Esophagus muscularis mucosa (tissue), 4 donors: ENCODE results near the gene CCRL2. TPM values are rescaled to one million over a fixed set of nuclear protein-coding genes. Genes with fewer than 3 reads are reported as not detected.

ENCODE experiments used
- DNase-seq: peaks from one replicate; pipeline ENCODE4 v3.0.0-alpha.2; 2017; ENCODE audit errors: extremely low spot score
- H3K27ac ChIP-seq, 4 donors: fragments of 200-600 bp; sonication (generic); replicated peaks in 1 of 4; 1 replicate in 3 of 4; 2 replicates in 1 of 4; pipeline ENCODE4 v1.5.1; 2016 to 2019; ENCODE audit warnings: mild to moderate bottlenecking in 1 of 4
- H3K27me3 ChIP-seq, 4 donors: fragments of 200-600 bp; sonication (generic); one replicate each; pipeline versions ENCODE4 v1.5.1 to v1.6.0; 2016 to 2019
- H3K36me3 ChIP-seq, 4 donors: fragments of 200-600 bp; sonication (generic); one replicate each; pipeline ENCODE4 v1.5.1; 2016 to 2019
- H3K4me1 ChIP-seq, 4 donors: fragments of 200-600 bp; sonication (generic); one replicate each; pipeline ENCODE4 v1.5.1; 2016 to 2019
- H3K4me3 ChIP-seq, 4 donors: fragments of 200-600 bp; sonication (generic); 1 replicate in 2 of 4; 2 replicates in 2 of 4; pipeline ENCODE4 v1.5.1; 2016 to 2019; ENCODE audit warnings: mild to moderate bottlenecking in 4 of 4, moderate library complexity in 1 of 4
- H3K9me3 ChIP-seq, 4 donors: fragments of 200-600 bp; sonication (generic); 1 replicate in 3 of 4; 2 replicates in 1 of 4; pipeline ENCODE4 v1.5.1; 2016 to 2019
- EP300 ChIP-seq: sonication (generic); formaldehyde crosslinking; IDR thresholded peaks from one replicate; pipeline ENCODE4 v1.6.1; 2017; ENCODE audit warnings: antibody characterized with exemption
- POLR2A ChIP-seq: fragments of 450-650 bp; IDR thresholded peaks from one replicate; pipeline ENCODE4 v1.6.1; 2017; ENCODE audit warnings: antibody characterized with exemption, moderate library complexity, mild to moderate bottlenecking, low read depth
- POLR2AphosphoS5 ChIP-seq, 2 donors: sonication (generic); formaldehyde crosslinking; IDR thresholded peaks; one replicate each; pipeline ENCODE4 v1.6.1; 2017; ENCODE audit warnings: antibody characterized with exemption in 2 of 2
- WGBS: methylation state at CpG from one replicate; pipeline ENCODE4 v1.1.5; 2018; 5-methylcytosine and 5-hydroxymethylcytosine counted together
- intact Hi-C: fragments of 100-400 bp; cut with DNase I; formaldehyde crosslinking; loops from one replicate; pipeline ENCODE4 v1.15.1; 2023
- total RNA-seq, 4 donors: library from RNA; depleted of rRNA; stranded (reverse); fragments of >200 nt; gene quantifications; one replicate each; pipeline versions ENCODE4 v1.1.0 to v1.2.1, GENCODE V29; 2016
- TF ChIP-seq, protein P1 (sequence below), 3 experiments: fragments of 200-600 bp in 2 of 3; fragments of 450-650 bp in 1 of 3; sonication (generic) in 2 of 3; IDR thresholded peaks; one replicate each; pipeline ENCODE4 v1.5.1; 2017 to 2019; ENCODE audit warnings: antibody characterized with exemption in 3 of 3, mild to moderate bottlenecking in 2 of 3, moderate library complexity in 1 of 3

Gene CCRL2
- total RNA-seq, 4 donors from 2014 or later: 1.1 to 3.0 (median 2.0) TPM

DNA sequence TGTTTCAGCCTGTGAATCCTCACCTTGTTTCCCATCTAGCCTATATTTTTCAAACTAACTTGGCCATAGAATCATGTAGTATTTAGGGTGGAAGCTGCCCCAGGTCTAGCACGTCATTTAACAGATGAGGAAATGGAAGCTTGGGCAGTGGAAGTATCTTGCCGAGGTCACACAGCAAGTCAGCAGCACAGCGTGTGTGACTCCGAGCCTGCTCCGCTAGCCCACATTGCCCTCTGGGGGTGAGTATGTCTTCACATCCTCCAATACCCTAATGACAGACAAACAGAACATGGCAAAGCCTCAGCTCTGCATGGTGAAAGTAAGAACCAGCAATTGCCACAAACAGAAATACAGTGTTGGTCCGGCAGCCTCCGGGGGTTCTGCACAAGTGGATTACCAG is 38.5 kb upstream of the CCRL2 start:
- no peaks in the 10 kb centered on the region for H3K9me3 ChIP-seq
- TF ChIP-seq, protein P1, sequence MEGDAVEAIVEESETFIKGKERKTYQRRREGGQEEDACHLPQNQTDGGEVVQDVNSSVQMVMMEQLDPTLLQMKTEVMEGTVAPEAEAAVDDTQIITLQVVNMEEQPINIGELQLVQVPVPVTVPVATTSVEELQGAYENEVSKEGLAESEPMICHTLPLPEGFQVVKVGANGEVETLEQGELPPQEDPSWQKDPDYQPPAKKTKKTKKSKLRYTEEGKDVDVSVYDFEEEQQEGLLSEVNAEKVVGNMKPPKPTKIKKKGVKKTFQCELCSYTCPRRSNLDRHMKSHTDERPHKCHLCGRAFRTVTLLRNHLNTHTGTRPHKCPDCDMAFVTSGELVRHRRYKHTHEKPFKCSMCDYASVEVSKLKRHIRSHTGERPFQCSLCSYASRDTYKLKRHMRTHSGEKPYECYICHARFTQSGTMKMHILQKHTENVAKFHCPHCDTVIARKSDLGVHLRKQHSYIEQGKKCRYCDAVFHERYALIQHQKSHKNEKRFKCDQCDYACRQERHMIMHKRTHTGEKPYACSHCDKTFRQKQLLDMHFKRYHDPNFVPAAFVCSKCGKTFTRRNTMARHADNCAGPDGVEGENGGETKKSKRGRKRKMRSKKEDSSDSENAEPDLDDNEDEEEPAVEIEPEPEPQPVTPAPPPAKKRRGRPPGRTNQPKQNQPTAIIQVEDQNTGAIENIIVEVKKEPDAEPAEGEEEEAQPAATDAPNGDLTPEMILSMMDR (IDR thresholded peaks at IDR 0.05): peak in 1 of 3 experiments; percentile 8
- no peak for TF ChIP-seq EP300
- no peak overlapping the region for H3K4me3 ChIP-seq
- H3K36me3 ChIP-seq: no peaks in the 10 kb centered on the region
- 81% methylated on average over 7 of the region's 7 CpGs for WGBS
- peaks cover 0 to 10% (median 0%) of the 10 kb centered on the region in 4 donors for H3K27me3 ChIP-seq
- intact Hi-C loops: no loop called here
- no peak for DNase-seq
- no peaks in the 10 kb centered on the region for H3K4me1 ChIP-seq
- no peak overlapping the region for H3K27ac ChIP-seq

DNA sequence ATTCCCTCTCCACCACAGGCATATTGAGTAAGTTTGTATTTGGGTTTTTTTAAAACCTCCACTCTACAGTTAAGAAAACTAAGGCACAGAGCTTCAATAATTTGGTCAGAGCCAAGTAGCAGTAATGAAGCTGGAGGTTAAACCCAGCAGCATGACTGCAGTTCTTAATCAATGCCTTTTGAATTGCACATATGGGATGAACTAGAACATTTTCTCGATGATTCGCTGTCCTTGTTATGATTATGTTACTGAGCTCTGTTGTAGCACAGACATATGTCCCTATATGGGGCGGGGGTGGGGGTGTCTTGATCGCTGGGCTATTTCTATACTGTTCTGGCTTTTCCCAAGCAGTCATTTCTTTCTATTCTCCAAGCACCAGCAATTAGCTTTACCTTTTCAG is 37.9 kb upstream of the CCRL2 start:
- Histone ChIP-seq H3K27me3 (peaks cover 0 to 15% (median 0%) of the 10 kb centered on the region in 4 donors), H3K27ac (no peak overlapping the region), H3K9me3 (no peaks in the 10 kb centered on the region), H3K36me3 (no peaks in the 10 kb centered on the region), H3K4me3 (no peak overlapping the region), H3K4me1 (no peaks in the 10 kb centered on the region)
- intact Hi-C loops: no loop called here
- WGBS: 67% methylated on average over 4 of the region's 4 CpGs
- DNase-seq: no peak
- TF ChIP-seq POLR2AphosphoS5 (IDR thresholded peaks at IDR 0.05) (no peak), EP300 (no peak), POLR2A (no peak)

DNA sequence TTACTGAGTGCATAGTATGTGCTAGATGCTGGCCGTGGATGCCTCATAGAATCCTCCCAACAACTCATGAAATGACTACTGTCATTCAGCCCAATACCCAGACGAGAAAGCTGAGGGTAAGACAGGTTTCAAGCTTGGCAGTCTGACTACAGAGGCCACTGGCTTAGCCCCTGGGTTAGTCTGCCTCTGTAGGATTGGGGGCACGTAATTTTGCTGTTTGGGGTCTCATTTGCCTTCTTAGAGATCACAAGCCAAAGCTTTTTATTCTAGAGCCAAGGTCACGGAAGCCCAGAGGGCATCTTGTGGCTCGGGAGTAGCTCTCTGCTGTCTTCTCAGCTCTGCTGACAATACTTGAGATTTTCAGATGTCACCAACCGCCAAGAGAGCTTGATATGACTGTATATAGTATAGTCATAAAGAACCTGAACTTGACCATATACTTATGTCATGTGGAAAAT is 37.4 kb upstream of the CCRL2 start:
- H3K4me3 ChIP-seq: no peak overlapping the region
- no peaks in the 10 kb centered on the region for H3K36me3 ChIP-seq
- intact Hi-C loops: loop anchor here (10.0 kb wide), 2 partner anchors 155 to 285 kb away; no protein-coding TSS in a partner anchor
- peaks cover 0 to 20% (median 0%) of the 10 kb centered on the region in 4 donors for H3K27me3 ChIP-seq
- no peaks in the 10 kb centered on the region for H3K4me1 ChIP-seq
- DNase-seq: no peak
- WGBS: 73% methylated on average over 6 of the region's 6 CpGs
- H3K27ac ChIP-seq: no peak overlapping the region
- TF ChIP-seq POLR2A: no peak
- no peak for TF ChIP-seq POLR2AphosphoS5 (IDR thresholded peaks at IDR 0.05)
- TF ChIP-seq EP300: no peak
- TF ChIP-seq, protein P1 (IDR thresholded peaks at IDR 0.05): no peak
- H3K9me3 ChIP-seq: no peaks in the 10 kb centered on the region

DNA sequence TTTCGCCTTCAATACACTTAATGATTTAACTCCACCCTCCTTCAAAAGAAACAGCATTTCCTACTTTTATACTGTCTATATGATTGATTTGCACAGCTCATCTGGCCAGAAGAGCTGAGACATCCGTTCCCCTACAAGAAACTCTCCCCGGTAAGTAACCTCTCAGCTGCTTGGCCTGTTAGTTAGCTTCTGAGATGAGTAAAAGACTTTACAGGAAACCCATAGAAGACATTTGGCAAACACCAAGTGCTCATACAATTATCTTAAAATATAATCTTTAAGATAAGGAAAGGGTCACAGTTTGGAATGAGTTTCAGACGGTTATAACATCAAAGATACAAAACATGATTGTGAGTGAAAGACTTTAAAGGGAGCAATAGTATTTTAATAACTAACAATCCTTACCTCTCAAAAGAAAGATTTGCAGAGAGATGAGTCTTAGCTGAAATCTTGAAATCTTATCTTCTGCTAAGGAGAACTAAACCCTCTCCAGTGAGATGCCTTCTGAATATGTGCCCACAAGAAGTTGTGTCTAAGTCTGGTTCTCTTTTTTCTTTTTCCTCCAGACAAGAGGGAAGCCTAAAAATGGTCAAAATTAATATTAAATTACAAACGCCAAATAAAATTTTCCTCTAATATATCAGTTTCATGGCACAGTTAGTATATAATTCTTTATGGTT is 36.1 kb upstream of the CCRL2 start, which contains the start of gene CCR5:
TSS of gene CCR5 (plus strand) at position 108 of the 680 bp plus-strand sequence. CDS start 1,957 bp downstream, outside the sequence.
- H3K9me3 ChIP-seq: no peaks in the 10 kb centered on the region
- peaks cover 0 to 24% (median 0%) of the 10 kb centered on the region in 4 donors for H3K27me3 ChIP-seq
- 47% methylated on average over 5 of the region's 5 CpGs for WGBS
- intact Hi-C loops: loop anchor here (10.0 kb wide), 2 partner anchors 156 to 286 kb away; no protein-coding TSS in a partner anchor
- no peaks in the 10 kb centered on the region for H3K4me1 ChIP-seq
- H3K4me3 ChIP-seq: no peak within 1 kb of the TSS
- TF ChIP-seq POLR2AphosphoS5 (IDR thresholded peaks at IDR 0.05) (peak in 1 of 2 donors; percentile 16), EP300 (no peak), POLR2A (no peak)
- TF ChIP-seq, protein P1 (IDR thresholded peaks at IDR 0.05): no peak
- no peak within 1 kb of the TSS for H3K27ac ChIP-seq
- no peaks in the 10 kb centered on the region for H3K36me3 ChIP-seq
- no peak for DNase-seq

DNA sequence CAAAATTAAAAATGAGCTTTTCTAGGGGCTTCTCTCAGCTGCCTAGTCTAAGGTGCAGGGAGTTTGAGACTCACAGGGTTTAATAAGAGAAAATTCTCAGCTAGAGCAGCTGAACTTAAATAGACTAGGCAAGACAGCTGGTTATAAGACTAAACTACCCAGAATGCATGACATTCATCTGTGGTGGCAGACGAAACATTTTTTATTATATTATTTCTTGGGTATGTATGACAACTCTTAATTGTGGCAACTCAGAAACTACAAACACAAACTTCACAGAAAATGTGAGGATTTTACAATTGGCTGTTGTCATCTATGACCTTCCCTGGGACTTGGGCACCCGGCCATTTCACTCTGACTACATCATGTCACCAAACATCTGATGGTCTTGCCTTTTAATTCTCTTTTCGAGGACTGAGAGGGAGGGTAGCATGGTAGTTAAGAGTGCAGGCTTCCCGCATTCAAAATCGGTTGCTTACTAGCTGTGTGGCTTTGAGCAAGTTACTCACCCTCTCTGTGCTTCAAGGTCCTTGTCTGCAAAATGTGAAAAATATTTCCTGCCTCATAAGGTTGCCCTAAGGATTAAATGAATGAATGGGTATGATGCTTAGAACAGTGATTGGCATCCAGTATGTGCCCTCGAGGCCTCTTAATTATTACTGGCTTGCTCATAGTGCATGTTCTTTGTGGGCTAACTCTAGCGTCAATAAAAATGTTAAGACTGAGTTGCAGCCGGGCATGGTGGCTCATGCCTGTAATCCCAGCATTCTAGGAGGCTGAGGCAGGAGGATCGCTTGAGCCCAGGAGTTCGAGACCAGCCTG is 35.3 kb upstream of the CCRL2 start:
- WGBS: 89% methylated on average over 10 of the region's 10 CpGs
- no peak overlapping the region for H3K27ac ChIP-seq
- no peak overlapping the region for H3K4me3 ChIP-seq
- no peak for TF ChIP-seq EP300
- TF ChIP-seq, protein P1 (IDR thresholded peaks at IDR 0.05): no peak
- no peak for TF ChIP-seq POLR2A
- no peak for TF ChIP-seq POLR2AphosphoS5 (IDR thresholded peaks at IDR 0.05)
- peaks cover 0 to 21% (median 0%) of the 10 kb centered on the region in 4 donors for H3K27me3 ChIP-seq
- no peaks in the 10 kb centered on the region for H3K36me3 ChIP-seq
- H3K4me1 ChIP-seq: no peaks in the 10 kb centered on the region
- intact Hi-C loops: loop anchor here (10.0 kb wide), 2 partner anchors 157 to 287 kb away; no protein-coding TSS in a partner anchor
- H3K9me3 ChIP-seq: no peaks in the 10 kb centered on the region
- no peak for DNase-seq
